Measurements from ENCODE around the gene ACOXL.
"Not testable (repeated sequence)": the region's sequence is repeated elsewhere in the genome, so short reads cannot be mapped to it uniquely, and the experiment has no call there.

ACOXL gene

DNA sequence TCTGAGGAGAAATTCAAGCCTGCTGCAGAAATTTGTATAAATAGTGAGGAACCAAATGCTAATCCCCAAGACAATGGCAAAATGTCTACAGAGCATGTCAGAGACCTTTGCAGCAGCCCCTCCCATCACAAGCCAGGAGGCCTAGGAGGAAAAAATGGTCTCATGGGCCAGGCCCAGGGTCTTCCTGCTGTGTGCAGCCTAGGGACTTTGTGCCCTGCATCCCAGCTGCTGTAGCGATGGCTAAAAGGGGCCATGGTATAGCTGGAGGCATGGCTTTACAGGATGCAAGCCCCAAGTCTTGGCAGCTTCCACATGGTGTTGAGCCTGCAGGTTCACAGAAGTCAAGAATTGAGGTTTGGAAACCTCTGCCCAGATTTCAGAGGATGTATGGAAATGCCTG, 197.2 kb downstream of the ACOXL start:
- no peak for DNase-seq (ENCODE audit: low read depth)

DNA sequence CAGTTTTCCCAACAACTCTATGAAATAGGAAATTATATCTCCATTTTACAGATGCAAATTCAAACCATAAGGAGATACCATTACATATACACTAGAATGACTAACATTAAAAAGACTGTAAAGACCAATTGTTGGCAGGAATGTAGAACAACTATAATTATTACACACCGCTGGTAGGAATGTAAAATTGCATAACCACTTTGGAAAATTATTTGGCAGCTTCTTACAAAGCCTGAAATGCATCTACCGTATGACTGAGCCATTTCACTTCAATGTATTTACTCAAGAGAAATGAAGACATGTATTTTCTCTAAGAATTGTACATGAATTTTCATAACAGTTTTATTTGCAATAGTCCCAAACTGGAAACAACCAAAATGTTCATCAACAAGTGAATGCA, 199.3 kb downstream of the ACOXL start:
- DNase-seq (ENCODE audit: low read depth) = no peak

DNA sequence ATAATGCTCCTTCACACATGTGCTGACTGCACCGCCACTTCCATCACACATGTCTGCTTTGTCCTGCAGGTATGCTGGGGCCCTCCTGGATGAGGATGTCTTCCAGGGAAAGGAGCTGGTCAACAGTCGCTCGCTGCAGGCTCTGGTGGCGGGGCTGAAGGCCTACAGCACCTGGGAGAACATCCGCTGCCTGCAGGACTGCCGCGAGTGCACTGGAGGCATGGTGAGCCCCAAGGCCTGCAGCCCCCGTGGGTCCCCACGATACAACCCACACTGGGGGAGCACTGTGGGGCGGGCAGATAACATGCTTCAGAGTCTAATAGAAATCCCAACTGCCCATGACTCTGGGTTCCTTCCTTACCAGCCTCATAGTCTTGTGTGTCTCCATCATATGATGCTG, 201.0 kb downstream of the ACOXL start:
- DNase-seq (ENCODE audit: low read depth) = no peak

DNA sequence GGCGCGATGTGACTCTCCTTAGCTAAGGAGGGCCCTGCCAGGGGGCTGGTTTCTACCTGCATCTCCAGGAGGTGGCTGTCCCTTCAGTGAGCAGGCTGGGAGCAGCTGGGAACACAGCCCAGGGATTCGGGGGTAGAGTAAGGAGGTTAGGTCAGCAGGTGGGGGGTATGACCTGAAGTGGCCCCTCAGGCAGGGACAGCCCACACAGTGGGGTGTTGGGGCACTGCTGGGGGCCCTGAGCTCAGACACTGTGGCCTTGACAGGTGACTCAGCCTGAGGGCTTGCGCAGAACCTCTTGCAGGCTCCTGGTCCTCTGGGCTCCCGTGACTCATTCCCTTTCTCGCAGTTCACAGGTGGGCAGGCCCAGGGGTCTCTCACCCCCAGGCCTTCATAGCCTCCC, 202.6 kb downstream of the ACOXL start:
- no peak for DNase-seq (ENCODE audit: low read depth)

DNA sequence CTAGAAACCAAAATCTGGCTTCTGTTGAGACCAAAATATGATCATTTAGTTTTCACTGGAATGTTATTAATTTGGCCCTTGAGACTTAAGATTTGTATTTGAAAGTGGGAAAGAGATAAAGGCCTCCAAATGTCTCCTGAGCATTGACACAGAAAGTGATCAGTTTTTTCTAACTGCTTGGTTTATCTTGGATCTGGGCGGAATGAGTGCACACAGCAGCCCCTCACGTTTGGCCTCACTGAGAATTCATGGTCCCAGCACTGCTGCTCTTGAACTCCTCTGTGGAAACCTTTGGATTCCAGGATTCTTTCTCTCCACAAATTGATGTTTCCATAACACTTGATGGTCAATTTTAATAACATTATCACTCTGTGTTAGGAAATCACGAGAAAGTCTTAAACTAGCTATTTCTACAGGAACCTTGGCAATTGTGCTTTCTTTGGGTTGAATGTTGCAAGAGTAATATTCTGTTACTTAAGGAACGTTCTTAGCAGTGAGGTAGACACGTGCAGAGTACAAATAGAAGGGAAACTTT, 208.1 kb downstream of the ACOXL start:
- DNase-seq (ENCODE audit: low read depth) = no peak

DNA sequence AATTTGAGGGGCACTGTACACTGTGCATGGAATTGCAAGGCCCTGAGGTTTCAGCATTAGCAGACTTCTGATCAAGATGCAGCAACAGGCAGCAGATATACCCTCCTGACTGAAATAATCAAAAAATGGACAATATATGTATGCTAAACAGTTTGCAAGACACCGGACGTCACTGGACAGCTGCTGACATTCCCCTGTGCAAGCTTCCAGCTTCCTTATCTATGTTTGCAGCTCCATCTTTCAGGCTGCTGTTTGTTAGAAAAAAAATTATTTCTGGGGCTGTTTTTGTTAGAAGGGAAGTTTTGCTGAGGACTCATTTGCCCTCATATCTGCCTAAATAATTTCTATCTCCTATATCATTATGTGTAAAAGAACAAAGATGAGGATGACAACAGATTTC, 208.9 kb downstream of the ACOXL start:
- no peak for DNase-seq (ENCODE audit: low read depth)

DNA sequence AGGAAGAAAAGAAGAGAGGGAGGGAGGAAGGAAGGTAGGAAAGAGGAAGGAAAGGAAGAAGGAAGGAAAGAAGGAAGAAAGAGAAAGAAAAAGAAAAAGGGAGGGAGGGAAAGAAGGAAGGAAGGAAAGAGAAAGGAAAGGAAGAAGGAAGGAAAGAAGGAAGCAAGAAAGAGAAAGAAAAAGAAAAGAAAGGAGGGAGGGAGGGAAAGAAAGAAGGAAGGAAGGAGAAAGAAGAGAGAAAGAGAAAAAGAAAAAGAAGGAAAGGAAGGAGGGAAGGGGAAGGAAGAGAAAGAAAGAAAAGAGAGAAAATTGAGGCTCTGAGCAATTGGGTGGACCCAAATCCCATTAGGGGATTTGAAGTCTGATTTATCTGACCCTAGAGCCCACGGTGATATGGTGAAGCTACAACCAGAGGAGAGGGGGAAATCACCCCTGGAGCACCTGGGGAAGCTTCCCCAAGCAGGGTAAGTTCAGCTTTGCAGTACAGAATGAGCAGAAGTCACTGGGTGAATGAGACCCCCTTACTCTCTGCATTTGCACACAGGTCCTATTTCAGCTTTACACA, 210.8 kb downstream of the ACOXL start:
- no peak for DNase-seq (ENCODE audit: low read depth)

DNA sequence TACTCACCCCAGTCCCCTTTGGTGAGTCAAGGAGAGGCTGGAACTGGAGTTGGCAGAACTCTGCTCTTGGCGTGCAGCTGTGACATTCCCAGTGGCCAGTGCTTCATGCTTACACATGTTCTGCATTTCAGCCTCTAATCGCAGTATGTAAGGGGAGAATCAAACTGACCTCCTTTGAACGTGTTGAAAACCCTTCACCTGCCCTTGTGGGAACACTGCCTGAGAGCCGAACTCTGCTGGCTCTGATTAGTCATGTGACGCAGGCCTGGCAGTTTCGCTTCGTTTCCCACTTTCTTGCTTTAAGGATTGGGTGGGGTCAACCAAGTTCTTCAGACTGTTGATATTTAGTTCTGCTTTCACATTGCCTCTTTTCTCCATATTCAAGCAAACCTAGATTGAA, 214.5 kb downstream of the ACOXL start:
- DNase-seq (ENCODE audit: low read depth) = no peak

DNA sequence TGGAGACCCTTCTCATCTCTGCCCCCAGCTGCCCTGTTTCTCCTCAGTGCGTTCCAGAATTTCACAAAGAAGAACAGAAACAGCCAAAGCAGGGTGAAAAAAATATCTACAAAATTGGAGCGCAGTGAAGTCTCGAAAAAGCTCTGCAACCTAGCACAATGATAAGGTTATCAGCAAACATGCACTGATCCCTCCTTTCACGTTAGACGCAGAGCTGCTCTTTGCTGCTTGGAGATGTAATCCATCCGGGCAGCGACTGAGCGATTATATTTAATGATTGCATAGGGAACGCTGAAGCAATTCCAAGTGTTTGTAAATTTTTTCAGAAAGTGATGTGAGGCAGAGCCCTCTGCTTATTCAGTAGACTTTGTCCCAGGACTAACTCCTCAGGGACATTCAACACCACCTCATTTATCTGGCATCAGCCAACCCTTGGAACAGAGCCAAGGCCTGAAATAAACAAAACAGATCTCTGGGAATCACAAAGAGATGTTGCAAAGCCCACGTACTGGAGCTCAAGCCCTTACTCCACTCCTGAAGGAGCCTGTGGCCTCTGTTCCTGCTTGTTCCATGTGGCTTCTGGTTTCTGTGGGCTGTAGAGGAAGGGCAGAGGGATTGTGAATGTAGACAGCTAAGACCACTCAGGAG, 215.8 kb downstream of the ACOXL start:
- DNase-seq (ENCODE audit: low read depth) = no peak

DNA sequence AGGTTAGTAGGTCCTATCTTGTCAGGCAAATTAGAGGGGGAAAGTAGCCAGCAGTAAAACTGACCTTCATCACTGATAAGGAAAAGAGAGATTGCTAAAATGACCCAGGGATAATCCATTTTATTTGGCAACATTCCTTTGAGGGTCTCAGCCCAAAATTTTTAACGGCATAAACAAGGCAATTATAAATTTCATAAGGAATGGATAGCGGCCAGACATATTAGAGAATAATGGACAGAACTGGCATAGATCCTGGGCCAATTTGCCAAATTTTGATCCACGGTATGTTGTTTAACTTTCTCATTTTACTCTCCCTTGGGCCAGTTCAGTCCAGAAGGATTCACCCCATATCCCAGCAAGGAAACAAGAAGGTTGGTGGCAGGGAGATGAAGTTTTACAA, 217.9 kb downstream of the ACOXL start:
- no peak for DNase-seq (ENCODE audit: low read depth)

DNA sequence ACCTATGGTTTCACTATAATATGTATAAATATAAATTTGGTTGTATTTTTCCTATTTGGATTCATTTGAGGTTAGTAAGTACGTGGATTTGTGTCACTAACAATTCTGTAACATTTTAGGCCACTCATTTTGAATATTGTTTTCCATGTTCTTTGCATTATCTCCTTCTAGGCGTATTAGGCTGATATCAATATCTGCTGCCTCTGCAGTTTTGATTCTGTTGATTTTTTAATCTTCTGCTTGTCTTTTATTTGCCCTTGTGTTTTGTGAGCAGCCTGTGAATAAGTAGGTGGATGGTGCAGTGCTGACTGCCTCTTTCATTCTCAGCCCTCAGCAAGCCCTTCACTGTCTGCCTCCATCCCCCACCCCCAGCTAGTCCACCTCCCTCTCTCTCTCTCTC, 222.7 kb downstream of the ACOXL start:
- DNase-seq (ENCODE audit: low read depth) = no peak

DNA sequence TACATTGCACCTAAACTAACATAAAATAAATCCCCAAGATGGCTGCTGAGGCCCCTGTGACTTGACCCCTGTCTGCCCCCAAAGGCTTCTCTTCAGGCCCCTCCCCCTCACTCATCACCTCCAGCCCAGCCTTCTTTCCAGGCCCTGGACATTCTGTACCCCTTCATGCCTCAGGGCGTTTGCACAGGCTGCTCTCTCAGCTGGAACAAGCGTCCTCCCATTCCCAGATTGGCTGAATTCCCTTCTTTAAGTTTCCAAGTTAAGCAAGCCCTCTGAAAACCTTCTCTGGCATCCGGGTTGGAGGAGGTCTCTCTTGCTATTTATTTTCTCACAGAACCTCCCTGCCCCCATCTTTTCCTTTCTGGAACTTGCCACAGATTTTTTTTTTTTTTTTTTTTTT, 223.2 kb downstream of the ACOXL start:
- no peak for DNase-seq (ENCODE audit: low read depth)

DNA sequence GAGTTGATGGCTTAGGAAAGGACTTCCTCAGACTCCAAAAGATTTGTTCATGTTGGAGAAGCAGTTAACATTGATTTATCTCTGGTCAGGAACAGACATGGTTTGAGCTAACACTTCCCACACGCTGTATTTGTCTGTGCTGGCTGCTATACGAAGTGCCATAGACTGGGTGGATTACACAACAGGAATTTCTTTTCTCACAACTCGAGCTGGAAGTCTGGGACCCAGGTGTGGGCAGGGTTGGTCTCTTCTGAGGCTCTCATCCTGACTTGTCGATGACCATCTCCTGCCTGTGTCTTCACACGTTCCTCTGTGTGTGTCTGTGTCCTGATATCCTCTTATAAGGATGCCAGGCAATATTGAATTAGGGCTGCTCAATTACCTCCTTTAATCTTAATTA, 224.9 kb downstream of the ACOXL start:
- DNase-seq (ENCODE audit: low read depth) = no peak

DNA sequence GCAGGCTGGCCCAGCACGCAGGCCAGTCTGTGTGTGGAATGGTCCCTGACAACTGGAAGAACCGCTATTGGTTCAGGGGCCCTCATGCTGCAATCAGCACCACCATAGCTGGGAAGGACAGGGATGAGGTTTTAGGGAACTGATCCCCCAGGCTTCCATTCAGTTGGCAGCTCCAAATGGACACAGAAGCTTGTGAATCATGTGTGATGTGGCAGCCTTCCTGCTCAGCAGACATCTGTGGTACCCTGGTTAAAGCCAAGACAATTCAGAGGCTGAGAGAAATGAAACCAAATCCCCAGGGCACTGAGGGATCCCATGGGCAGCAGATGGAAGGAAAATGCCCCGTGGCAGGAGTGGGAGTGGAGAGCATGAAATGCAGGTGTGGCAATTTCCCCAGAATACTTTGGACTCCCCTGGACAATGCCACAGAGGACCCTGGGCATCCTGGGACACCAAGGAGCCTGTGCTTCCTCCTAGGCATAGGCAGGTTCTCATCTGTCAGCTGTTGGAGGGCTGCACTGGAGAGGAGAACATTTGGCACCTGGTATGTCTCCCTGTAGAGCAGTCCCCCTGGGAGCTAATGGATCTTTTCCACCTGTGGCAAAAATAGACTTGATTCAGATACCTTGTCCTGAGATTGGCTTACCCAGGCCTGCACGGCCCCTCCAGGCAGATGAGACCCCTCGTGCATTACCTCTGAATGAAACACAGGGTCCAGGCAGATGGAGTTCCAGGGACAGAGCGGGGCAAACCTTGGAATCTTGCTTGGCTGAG, 226.2 kb downstream of the ACOXL start:
- DNase-seq (ENCODE audit: low read depth) = no peak

DNA sequence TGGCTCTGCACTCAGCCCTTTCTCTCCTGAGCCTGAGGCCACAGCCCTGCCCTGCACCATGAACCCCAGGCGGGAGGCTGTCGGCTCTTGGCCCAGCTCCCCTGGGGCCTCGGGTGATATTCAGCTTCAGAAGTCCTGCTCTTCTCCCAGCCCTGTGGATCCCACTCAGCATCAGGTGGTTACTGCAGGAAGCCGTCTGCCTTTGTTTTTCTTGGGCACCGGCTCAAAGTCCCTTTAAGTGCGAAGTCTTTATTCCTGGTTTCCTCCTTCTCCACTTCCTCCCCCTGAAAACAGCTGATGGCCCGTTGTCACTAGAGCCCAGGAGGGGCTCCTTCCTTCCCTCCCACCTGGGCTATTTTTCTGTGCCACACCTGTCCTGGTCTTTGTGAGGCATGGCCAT, 226.8 kb downstream of the ACOXL start:
- DNase-seq (ENCODE audit: low read depth) = no peak

DNA sequence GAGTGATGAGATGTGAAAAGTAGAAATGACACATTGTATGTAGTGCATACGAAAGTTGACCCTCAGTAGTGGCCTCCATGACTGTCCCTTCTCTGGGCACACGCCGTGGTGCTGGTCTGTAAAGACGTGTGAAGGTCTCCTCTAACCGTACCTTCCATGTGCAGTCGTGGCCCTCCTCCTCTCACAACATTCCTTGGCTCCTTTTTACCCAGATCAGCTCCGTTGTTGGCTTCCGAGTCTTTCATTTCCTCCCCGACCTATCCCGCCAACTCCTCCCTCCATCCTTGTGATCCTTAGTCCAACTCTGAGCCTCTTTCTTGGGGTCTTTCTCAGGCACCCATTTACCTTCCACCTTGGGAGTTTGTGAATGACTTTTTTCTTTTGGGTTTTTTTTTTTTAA, 227.9 kb downstream of the ACOXL start:
- no peak for DNase-seq (ENCODE audit: low read depth)

DNA sequence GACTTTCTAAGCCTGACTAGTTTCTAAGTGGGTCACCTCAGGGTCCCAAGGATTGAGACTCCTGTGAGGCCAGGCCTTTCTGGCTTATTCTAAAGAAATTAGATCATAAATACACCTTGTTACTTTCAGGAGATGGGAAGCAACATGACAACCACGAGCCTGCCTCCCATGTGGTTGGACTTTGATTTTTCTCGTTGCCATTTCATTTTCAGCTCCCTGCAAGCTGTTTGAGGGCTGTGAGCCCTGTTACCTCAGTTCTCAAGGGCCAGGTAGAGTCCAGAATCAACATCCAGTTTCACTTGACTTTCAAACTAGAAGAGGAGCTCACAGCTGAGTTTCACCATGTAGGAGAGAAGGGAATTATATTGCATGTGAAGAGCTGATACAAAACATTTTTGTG, 228.6 kb downstream of the ACOXL start:
- DNase-seq (ENCODE audit: low read depth) = no peak

DNA sequence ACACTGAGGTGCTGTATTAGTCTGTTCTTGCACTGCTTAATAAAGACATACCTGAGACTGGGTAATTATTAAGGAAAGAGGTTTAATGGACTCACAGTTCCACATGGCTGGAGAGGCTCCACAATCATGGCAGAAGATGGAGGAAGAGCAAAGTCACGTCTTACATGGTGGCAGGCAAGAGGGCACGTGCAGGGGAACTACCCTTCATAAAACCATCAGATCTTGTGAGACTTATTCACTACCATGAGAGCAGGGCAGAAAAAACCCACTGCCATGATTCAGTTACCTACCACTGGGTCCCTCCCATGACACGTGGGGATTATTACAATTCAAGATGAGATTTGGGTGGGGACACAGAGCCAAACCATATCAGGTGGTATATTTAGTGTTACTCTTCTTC, 229.3 kb downstream of the ACOXL start:
- DNase-seq (ENCODE audit: low read depth) = not testable (repeated sequence)

DNA sequence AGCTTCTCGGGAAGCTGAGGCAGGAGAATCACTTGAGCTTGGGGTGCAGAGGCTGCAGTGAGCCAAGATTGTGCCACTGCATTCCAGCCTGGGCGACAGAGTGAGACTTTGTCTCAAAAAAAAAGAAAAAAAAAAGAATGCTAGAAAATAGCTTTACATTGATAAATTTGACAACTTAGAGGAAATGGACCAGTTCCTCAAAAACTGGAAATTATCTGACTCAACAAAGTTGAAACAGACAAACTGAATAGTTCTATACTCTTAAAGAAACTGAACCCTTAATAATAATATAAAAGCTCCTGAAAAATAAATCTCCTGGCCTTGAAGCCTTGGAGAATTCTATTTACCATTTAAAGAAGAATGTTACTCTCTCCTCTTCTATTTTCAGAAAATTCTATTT, 237.3 kb downstream of the ACOXL start:
- no peak for DNase-seq (ENCODE audit: low read depth)

DNA sequence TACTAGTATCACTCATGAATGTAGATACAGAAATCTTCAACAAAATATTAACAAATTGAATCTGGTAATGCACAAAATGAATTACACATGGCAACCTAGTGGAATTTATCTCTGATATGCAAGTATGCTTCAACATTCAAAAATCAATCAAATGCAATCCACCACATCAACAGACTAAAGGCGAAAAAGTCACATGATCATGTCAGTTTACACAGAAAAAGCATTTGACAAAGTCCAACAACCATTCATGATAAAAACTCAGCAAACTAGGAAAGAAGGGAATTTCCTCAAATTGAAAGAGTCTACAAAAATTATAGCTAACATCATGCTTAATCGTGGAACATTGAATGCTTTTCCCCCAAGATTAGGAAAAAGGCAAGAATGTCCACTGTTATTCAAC, 237.8 kb downstream of the ACOXL start:
- DNase-seq (ENCODE audit: low read depth) = no peak

DNA sequence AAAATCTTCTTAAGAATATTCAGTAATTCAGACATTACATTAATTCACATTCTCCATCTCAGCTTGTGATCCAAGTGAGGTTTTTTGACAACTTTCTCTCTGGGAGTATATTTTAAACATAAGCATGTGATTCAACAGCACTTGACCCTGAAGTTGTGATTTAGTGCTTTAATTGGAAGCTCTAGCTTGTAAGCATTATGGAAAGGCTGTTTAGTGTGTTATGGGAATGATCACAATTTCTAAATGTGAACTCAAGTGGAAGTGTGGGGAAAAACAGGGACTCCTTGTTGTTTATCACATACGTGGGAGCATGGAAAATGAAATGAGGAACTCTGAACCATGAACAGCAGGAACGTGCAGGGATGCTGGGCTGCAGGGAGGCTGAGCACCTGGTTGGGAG, 239.4 kb downstream of the ACOXL start:
- DNase-seq (ENCODE audit: low read depth) = no peak

DNA sequence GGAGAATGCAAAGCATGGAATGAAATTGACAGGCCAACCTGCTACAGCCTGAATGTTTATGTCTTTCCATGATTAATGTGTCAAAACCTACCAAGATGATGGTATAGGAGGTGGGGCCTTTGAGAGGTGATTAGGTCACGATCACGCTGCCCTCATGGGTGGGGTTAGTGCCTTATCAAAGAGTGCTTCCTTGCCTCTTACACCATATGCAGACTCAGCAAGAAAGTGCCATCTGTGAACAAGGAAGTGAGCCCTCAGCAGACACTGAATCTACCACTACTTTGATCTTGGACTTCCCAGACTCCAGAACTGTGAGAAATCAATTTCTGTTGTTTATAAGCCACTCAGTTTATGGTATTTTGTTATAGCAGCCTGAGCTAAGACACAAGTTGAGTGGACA, 240.9 kb downstream of the ACOXL start:
- DNase-seq (ENCODE audit: low read depth) = no peak

DNA sequence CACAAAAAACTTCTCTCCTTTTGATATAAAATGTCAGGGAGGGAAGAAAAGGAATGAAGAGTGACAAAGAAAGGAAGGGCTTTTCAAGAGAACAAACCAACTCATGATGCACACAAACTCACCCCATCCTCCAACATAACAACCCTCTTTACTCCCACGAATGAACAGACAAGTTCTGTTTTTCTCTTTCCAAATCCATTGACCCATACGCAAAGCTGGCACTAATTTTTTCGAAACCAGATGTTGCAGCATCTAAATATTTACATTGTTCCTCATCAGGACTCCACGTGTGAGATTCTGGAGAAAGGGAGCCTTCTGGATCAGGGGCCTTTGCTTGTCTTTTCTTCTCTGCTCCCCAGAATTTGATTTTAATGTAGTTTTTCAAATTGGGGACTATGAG, 245.0 kb downstream of the ACOXL start:
- DNase-seq (ENCODE audit: low read depth) = no peak

DNA sequence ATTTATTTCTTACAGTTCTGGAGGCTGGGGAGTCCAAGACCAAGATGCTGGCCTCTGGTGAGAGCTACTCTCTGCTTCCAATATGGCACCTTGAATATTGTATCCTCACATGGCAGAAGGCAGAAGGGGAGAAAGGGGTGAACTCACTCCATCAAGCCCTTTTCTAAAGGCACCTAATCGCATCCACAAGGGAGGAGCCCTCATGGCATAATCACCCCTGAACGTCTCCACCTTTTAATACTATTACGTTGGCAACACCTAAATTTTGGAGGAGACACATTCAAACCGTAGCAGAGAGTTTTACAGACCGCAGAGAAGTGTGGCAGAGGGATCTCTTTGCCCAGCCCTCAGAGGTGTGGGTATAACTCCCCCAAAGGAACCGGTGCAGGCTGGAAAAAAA, 245.8 kb downstream of the ACOXL start:
- no peak for DNase-seq (ENCODE audit: low read depth)

Data from stimulated activated CD8-positive, alpha-beta memory T cell treated with anti-CD3 and anti-CD28 coated beads, Interleukin-15, amount 100 ng/mL, for 1 hour (primary cell).